Heart right ventricle (tissue), 16 donors: ENCODE results near the gene MTA3. TPM values are rescaled to one million over a fixed set of nuclear protein-coding genes. Genes with fewer than 3 reads are reported as not detected.

Experiments
- ATAC-seq, 8 donors: fragments of 200-7000 bp; cut with Tn5 transposase; one replicate each; pipeline ENCODE4 v1.9.1; 2020; ENCODE audit warnings: mild to moderate bottlenecking in 8 of 8, moderate library complexity in 8 of 8, moderate number of reproducible peaks in 1 of 8
- DNase-seq, 2 donors: peaks; one replicate each; pipeline ENCODE4 v3.0.0-alpha.2; 2020
- H3K27ac ChIP-seq, 10 donors: fragments of 200-600 bp; sonication (generic) in 2 of 10; one replicate each; pipeline versions ENCODE4 v1.5.0 to v1.8.0; 2020 to 2022; ENCODE audit warnings: mild to moderate bottlenecking in 3 of 10
- H3K27me3 ChIP-seq, 7 donors: fragments of 200-600 bp; one replicate each; pipeline ENCODE4 v1.8.0; 2021 to 2022; ENCODE audit warnings: mild to moderate bottlenecking in 2 of 7
- H3K36me3 ChIP-seq, 9 donors: fragments of 200-600 bp; sonication (generic) in 1 of 9; one replicate each; pipeline versions ENCODE4 v1.5.0 to v1.8.0; 2020 to 2022; ENCODE audit warnings: mild to moderate bottlenecking in 2 of 9
- H3K4me1 ChIP-seq, 9 donors: fragments of 200-600 bp; sonication (generic) in 1 of 9; one replicate each; pipeline versions ENCODE4 v1.5.0 to v1.8.0; 2020 to 2022; ENCODE audit warnings: mild to moderate bottlenecking in 4 of 9
- H3K4me3 ChIP-seq, 10 donors: fragments of 200-600 bp; sonication (generic) in 2 of 10; one replicate each; pipeline versions ENCODE4 v1.5.0 to v1.8.0; 2020 to 2022; ENCODE audit warnings: mild to moderate bottlenecking in 7 of 10, moderate library complexity in 2 of 10
- H3K9me3 ChIP-seq, 11 donors: fragments of 200-600 bp in 10 of 11; sonication (generic) in 2 of 11; one replicate each; pipeline versions ENCODE4 v1.5.0 to v1.8.0; 2013 to 2022; ENCODE audit warnings: mild to moderate bottlenecking in 2 of 11, control low read depth in 1 of 11, moderate library complexity in 1 of 11
- WGBS, 2 donors: extraction: QIAGEN DNeasy Blood & Tissue Kit; methylation state at CpG; one replicate each; pipeline ENCODE4 v1.1.7; 2013; ENCODE audit warnings: inconsistent platforms in 1 of 2; 5-methylcytosine and 5-hydroxymethylcytosine counted together
- intact Hi-C, 10 donors: fragments of 100-400 bp; cut with DNase I; formaldehyde crosslinking; loops; one replicate each; pipeline versions ENCODE4 v1.11.1 to v1.14.2; 2022
- polyA plus RNA-seq, 2 donors: library from polyadenylated mRNA; stranded (reverse); fragments of 200-250 nt; gene quantifications; one replicate each; pipeline ENCODE4 v1.2.3, GENCODE V29; 2013
- total RNA-seq, 10 donors: library from RNA; stranded (reverse); fragmentation: NEBNext Ultra II Directional in 3 of 10; extraction: Animal tissue kit (Norgen Biotek cat#: 25700) in 3 of 10; gene quantifications; one replicate each; pipeline versions ENCODE4 v1.2.1 to v1.2.4, GENCODE V29; 2021 to 2023
- TF ChIP-seq, protein P1 (sequence below), 9 donors: fragments of 200-600 bp; sonication (generic) in 2 of 9; IDR thresholded peaks; one replicate each; pipeline versions ENCODE4 v1.5.0 to v1.8.0; 2021 to 2022; ENCODE audit warnings: antibody characterized with exemption in 9 of 9, mild to moderate bottlenecking in 5 of 9, moderate library complexity in 1 of 9
- donor health status: Arrhythmogenic right ventricular cardiomyopathy.
- donor health status: ischemic (EF 13 %, LVEDD 7.1; RV severe dilation, severe dysfunction).
- donor health status: healthy with polysubstance abuse.
- donor health status: DM: no; HTN: yes; CAD: no.
- donor health status: DM: no; HTN: no; CAD: no.
- donor health status: ischemic (EF 25% LVEDD 6.9; RV normal size, moderate dysfunction).
- donor health status: ischemic (EF 25% LVEDD 5.7; RV mildly dilated, moderate dysfunction).
- donor health status: healthy.
- donor health status: DM: yes; HTN: yes; CAD: no.
- donor health status: Ischemic cardiomyopathy.
- donor health status: ischemic (EF 35%, LVEDD 5.7; RV mildly dilated, moderate dysfunction).
- donor health status: nonischemic (EF 11% LVEDD 7.7; RV severe dilation, severe dysfunction).
- donor health status: DM: yes; HTN: yes; CAD: no.
- donor health status: PGD.
- donor health status: ischemic (EF 29% LVEDD 5.4; RV normal size, mild dysfunction).
- donor health status: nonischemic (EF 23%, LVEDD 6.1; RV moderate dilation, normal function).

Gene MTA3
- total and polyA plus RNA-seq, 12 donors: 11.2 to 29.4 (median 21.9) TPM

GRCh38 chr2:42777883-42778805 is 209.7 kb downstream of the MTA3 start:
- TF ChIP-seq, protein P1, sequence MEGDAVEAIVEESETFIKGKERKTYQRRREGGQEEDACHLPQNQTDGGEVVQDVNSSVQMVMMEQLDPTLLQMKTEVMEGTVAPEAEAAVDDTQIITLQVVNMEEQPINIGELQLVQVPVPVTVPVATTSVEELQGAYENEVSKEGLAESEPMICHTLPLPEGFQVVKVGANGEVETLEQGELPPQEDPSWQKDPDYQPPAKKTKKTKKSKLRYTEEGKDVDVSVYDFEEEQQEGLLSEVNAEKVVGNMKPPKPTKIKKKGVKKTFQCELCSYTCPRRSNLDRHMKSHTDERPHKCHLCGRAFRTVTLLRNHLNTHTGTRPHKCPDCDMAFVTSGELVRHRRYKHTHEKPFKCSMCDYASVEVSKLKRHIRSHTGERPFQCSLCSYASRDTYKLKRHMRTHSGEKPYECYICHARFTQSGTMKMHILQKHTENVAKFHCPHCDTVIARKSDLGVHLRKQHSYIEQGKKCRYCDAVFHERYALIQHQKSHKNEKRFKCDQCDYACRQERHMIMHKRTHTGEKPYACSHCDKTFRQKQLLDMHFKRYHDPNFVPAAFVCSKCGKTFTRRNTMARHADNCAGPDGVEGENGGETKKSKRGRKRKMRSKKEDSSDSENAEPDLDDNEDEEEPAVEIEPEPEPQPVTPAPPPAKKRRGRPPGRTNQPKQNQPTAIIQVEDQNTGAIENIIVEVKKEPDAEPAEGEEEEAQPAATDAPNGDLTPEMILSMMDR (IDR thresholded peaks at IDR 0.05): no peak
- DNase-seq (no peak), ATAC-seq (peak in 1 of 8 donors; percentile 35)
- Histone ChIP-seq H3K27ac (no peak overlapping the region), H3K9me3 (peaks cover 0 to 18% (median 0%) of the 10 kb centered on the region in 11 donors), H3K4me1 (no peaks in the 10 kb centered on the region), H3K36me3 (peaks cover 0 to 16% (median 0%) of the 10 kb centered on the region in 9 donors), H3K4me3 (no peak overlapping the region), H3K27me3 (no peaks in the 10 kb centered on the region)
- intact Hi-C loops: no loop called here
- 96 to 99% methylated on average over 3 of the region's 3 CpGs for WGBS, 2 donors

DNA sequence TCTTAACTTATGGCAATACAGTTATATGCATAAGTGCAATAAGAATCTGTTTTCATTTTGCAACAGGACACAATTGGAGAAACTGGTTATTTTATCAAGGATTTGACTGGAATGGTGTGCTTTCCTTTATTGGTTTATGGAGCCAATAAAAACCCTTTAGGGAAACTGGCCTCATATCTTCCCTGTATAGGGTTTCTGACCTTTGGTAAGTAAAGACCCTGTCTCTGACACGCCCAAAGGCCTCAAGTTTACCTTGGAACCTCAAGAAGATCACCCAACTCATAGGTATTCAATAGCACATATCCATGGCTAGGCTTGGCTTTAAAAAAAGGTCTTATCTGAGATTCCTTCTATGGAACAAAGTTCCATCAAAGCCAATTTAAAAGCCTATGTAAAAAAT is 212.7 kb downstream of the MTA3 start:
- ATAC-seq: no peak
- 89 to 93% methylated on average over 1 of the region's 1 CpG for WGBS, 2 donors

DNA sequence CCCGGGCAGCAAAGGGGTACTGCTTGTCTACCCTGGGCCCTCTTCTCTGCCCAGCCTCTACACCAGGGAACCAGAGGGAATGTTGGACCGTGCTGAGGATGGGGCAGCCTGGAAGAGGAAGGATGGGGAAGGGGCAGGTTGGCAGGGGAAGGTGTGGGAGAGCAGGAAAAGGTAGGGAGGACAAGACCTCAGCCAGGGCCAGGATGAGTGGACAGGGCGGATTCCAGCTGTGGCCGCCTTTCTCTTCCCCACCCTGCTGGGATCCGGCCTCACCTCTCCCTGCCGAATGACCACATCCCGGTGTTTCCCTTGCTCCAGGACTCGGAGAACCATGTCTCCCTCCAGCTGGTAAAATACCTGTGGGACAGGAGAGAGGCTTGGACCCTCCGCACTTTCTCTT is 215.1 kb downstream of the MTA3 start:
- ATAC-seq (no peak), DNase-seq (no peak)
- no peak overlapping the region for H3K27ac ChIP-seq
- H3K4me3 ChIP-seq: no peak overlapping the region
- H3K4me1 ChIP-seq: peaks cover 0 to 7% (median 0%) of the 10 kb centered on the region in 9 donors
- H3K27me3 ChIP-seq: no peaks in the 10 kb centered on the region
- intact Hi-C loops: no loop called here
- peaks cover 0 to 8% (median 0%) of the 10 kb centered on the region in 11 donors for H3K9me3 ChIP-seq
- TF ChIP-seq, protein P1 (IDR thresholded peaks at IDR 0.05): no peak
- 92 to 93% methylated on average over 9 of the region's 9 CpGs for WGBS, 2 donors
- peaks cover 0 to 24% (median 0%) of the 10 kb centered on the region in 9 donors for H3K36me3 ChIP-seq

More for the DNA sequence above, 212.7 kb downstream of the MTA3 start:
- H3K27me3 ChIP-seq: no peaks in the 10 kb centered on the region
- peaks cover 0 to 24% (median 0%) of the 10 kb centered on the region in 9 donors for H3K36me3 ChIP-seq
- TF ChIP-seq, protein P1 (IDR thresholded peaks at IDR 0.05): no peak
- intact Hi-C loops: no loop called here
- H3K4me3 ChIP-seq: no peak overlapping the region
- DNase-seq: no peak
- peaks cover 0 to 18% (median 0%) of the 10 kb centered on the region in 11 donors for H3K9me3 ChIP-seq
- no peak overlapping the region for H3K27ac ChIP-seq
- peaks cover 0 to 2% (median 0%) of the 10 kb centered on the region in 9 donors for H3K4me1 ChIP-seq

DNA sequence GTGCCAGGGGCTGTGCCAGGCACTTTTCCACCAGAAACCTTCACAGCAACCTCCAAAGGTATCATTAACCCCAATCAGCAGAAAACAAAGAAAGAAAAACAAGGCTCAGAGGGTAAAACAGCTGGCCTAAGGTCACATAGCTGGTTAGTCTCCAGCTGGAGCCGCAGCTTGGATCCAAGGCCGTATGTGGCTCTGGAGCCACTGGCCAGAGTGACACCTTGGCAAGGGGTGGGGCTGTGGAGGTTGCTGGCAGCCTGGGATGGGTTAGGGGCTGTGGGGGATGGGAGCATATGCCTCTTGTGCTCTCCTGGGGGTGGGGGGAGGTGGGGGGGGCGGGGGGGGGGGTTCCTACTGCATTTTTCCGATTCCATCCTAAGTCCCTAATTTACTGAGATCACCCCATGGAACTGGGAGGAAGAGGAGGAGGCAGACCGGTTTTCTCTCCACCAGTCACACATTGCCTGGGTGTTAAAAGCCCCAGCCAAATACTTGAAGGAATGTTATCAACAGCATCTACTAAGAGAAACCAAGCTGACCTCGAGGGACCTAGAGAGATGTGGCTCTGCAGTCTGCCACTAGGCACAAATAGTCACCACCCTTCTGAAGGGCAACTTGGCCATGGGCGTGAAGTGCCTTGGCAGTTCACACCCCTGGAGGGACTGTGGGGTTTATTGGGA is 215.9 kb downstream of the MTA3 start:
- 69 to 81% methylated on average over 6 to 7 of the region's 7 CpGs for WGBS, 2 donors
- ATAC-seq: no peak

More for the DNA sequence above, 215.9 kb downstream of the MTA3 start:
- H3K4me3 ChIP-seq: no peak overlapping the region
- TF ChIP-seq, protein P1 (IDR thresholded peaks at IDR 0.05): no peak
- peaks cover 0 to 7% (median 0%) of the 10 kb centered on the region in 11 donors for H3K9me3 ChIP-seq
- H3K27me3 ChIP-seq: peaks cover 0 to 4% (median 0%) of the 10 kb centered on the region in 7 donors
- intact Hi-C loops: no loop called here
- H3K4me1 ChIP-seq: peaks cover 0 to 7% (median 0%) of the 10 kb centered on the region in 9 donors
- no peak for DNase-seq
- peaks cover 0 to 24% (median 0%) of the 10 kb centered on the region in 9 donors for H3K36me3 ChIP-seq
- H3K27ac ChIP-seq: no peak overlapping the region
